Type B pancreatic cell (in vitro differentiated cells): ENCODE results near the gene F11. TPM values are rescaled to one million over a fixed set of nuclear protein-coding genes. Genes with fewer than 3 reads are reported as not detected.
"Not testable (repeated sequence)": the region's sequence is repeated elsewhere in the genome, so short reads cannot be mapped to it uniquely, and the experiment has no call there.

ENCODE experiments used
- DNase-seq: peaks from one replicate; pipeline ENCODE4 v3.0.0; 2021; ENCODE audit warnings: mixed read lengths; ENCODE audit not compliant: unreplicated experiment; ENCODE audit errors: extremely low spot score
- H3K27ac Mint-ChIP-seq: 2 replicates; pipeline ENCODE4 v1.8.0; 2021; ENCODE audit warnings: mild to moderate bottlenecking, mixed read lengths
- H3K27me3 Mint-ChIP-seq: 2 replicates; pipeline ENCODE4 v1.8.0; 2021; ENCODE audit warnings: mixed read lengths
- H3K36me3 Mint-ChIP-seq: 2 replicates; pipeline ENCODE4 v1.8.0; 2021; ENCODE audit warnings: mixed read lengths
- H3K4me1 Mint-ChIP-seq: one replicate; pipeline ENCODE4 v1.8.0; 2021; ENCODE audit warnings: mixed read lengths; ENCODE audit not compliant: unreplicated experiment
- H3K4me3 Mint-ChIP-seq: 2 replicates; pipeline ENCODE4 v1.8.0; 2021; ENCODE audit warnings: mild to moderate bottlenecking, mixed read lengths
- H3K9me3 Mint-ChIP-seq: 2 replicates; pipeline ENCODE4 v1.8.0; 2021; ENCODE audit warnings: mixed read lengths
- total RNA-seq: library from RNA; stranded (reverse); gene quantifications from 2 replicates; pipeline ENCODE4 v1.2.1, GENCODE V29; 2021; ENCODE audit warnings: low replicate concordance
- TF ChIP-seq, protein P1 (sequence below): fragments of 200-600 bp; sonication (generic); conservative IDR thresholded peaks from 2 replicates; pipeline ENCODE4 v1.5.0; 2021; ENCODE audit warnings: antibody characterized with exemption, mild to moderate bottlenecking

F11 gene
- total RNA-seq, 1 donor from 2014 or later: 0.72 TPM

GRCh38 chr4:186307916-186308315 is 41.9 kb downstream of the F11 start:
- H3K4me3 Mint-ChIP-seq: no peak overlapping the region
- H3K36me3 Mint-ChIP-seq: no peaks in the 10 kb centered on the region
- TF ChIP-seq, protein P1, sequence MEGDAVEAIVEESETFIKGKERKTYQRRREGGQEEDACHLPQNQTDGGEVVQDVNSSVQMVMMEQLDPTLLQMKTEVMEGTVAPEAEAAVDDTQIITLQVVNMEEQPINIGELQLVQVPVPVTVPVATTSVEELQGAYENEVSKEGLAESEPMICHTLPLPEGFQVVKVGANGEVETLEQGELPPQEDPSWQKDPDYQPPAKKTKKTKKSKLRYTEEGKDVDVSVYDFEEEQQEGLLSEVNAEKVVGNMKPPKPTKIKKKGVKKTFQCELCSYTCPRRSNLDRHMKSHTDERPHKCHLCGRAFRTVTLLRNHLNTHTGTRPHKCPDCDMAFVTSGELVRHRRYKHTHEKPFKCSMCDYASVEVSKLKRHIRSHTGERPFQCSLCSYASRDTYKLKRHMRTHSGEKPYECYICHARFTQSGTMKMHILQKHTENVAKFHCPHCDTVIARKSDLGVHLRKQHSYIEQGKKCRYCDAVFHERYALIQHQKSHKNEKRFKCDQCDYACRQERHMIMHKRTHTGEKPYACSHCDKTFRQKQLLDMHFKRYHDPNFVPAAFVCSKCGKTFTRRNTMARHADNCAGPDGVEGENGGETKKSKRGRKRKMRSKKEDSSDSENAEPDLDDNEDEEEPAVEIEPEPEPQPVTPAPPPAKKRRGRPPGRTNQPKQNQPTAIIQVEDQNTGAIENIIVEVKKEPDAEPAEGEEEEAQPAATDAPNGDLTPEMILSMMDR: no peak
- no peaks in the 10 kb centered on the region for H3K27me3 Mint-ChIP-seq
- H3K9me3 Mint-ChIP-seq: no peaks in the 10 kb centered on the region
- H3K4me1 Mint-ChIP-seq: no peaks in the 10 kb centered on the region
- DNase-seq: no peak
- H3K27ac Mint-ChIP-seq: no peak overlapping the region

GRCh38 chr4:186318481-186318880 is 52.5 kb downstream of the F11 start:
- no peak overlapping the region for H3K4me3 Mint-ChIP-seq
- TF ChIP-seq, protein P1: no peak
- no peak overlapping the region for H3K27ac Mint-ChIP-seq
- H3K27me3 Mint-ChIP-seq: no peaks in the 10 kb centered on the region
- no peak for DNase-seq
- H3K36me3 Mint-ChIP-seq: no peaks in the 10 kb centered on the region
- H3K4me1 Mint-ChIP-seq: no peaks in the 10 kb centered on the region
- no peaks in the 10 kb centered on the region for H3K9me3 Mint-ChIP-seq

DNA sequence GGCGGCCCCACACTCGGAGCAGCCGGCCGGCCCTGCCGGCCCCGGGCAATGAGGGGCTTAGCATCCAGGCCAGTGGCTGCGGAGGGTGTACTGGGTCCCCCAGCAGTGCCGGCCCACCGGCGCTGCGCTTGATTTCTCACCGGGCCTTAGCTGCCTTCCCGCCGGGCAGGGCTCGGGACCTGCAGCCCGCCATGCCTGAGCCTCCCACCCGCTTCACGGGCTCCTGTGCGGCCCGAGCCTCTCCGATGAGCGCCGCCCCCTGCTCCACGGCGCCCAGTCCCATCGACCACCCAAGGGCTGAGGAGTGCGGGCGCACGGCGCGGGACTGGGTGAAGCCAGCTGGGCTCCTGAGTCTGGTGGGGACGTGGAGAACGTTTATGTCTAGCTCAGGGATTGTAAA is 58.7 kb downstream of the F11 start:
- H3K4me1 Mint-ChIP-seq, DNase-seq, H3K36me3 Mint-ChIP-seq, H3K9me3 Mint-ChIP-seq, H3K27ac Mint-ChIP-seq, H3K27me3 Mint-ChIP-seq, H3K4me3 Mint-ChIP-seq: not testable (repeated sequence)

DNA sequence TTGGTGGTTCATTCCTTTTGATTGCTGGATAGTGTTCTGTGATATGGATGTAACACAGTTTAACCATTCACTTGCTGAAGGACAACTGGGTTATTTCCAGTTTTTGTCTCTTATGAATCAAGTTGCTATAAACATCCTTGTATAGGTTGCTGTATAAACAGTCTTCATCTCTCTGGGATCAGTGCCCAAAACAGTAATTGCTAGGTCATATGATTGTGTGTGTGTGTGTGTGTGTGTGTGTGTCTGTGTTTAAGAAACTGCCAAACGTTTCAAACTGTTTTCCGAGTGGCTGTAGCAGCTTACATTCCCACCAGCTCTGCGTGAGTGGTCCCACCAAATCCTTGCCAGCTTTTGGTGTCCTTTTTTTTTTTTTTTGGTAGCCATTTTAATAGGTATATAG is 60.4 kb downstream of the F11 start:
- DNase-seq: no peak
- TF ChIP-seq, protein P1: no peak
- Mint-ChIP-seq H3K27ac (no peak overlapping the region), H3K9me3 (no peaks in the 10 kb centered on the region), H3K27me3 (no peaks in the 10 kb centered on the region), H3K36me3 (no peaks in the 10 kb centered on the region), H3K4me1 (no peaks in the 10 kb centered on the region), H3K4me3 (no peak overlapping the region)

- Mint-ChIP-seq H3K4me3 (no peak overlapping the region), H3K9me3 (no peaks in the 10 kb centered on the region), H3K4me1 (no peaks in the 10 kb centered on the region), H3K27ac (no peak overlapping the region), H3K27me3 (no peaks in the 10 kb centered on the region), H3K36me3 (no peaks in the 10 kb centered on the region)
- TF ChIP-seq, protein P1: no peak
- no peak for DNase-seq
Measured at GRCh38 chr4:186329372-186329771, 63.4 kb downstream of the F11 start.

DNA sequence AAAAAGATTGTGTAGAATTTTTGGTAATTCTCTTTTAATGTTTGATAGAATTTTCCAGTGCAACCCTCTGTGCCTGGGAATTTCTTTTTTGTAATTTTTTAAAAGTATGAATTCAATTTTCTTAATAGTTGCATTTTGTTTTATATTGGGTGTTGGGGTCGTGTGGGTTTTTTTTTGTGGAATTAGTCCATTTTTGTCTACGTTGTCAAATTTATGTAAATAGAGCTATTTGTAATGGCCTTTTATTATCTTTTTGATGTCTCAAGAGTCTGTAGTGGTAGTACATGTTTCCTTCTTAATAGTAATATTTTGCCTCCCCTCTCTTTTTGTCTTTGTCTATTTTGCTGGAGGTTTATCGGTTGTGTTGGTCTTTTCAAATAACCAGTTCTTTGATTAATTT is 64.4 kb downstream of the F11 start:
- Mint-ChIP-seq H3K27me3 (no peaks in the 10 kb centered on the region), H3K27ac (no peak overlapping the region), H3K9me3 (no peaks in the 10 kb centered on the region), H3K36me3 (no peaks in the 10 kb centered on the region), H3K4me1 (no peaks in the 10 kb centered on the region), H3K4me3 (no peak overlapping the region)
- DNase-seq: no peak
- TF ChIP-seq, protein P1: no peak
